D721Med (cell line): Measurements from ENCODE around the gene PDCD1.

Experiments
- DNase-seq: peaks from one replicate; pipeline ENCODE4 v3.0.0; 2011; ENCODE audit warnings: low spot score; ENCODE audit not compliant: insufficient read length
- FAIRE-seq: peaks from 2 replicates; lab custom pipeline; 2011; peaks lifted over from hg19 to GRCh38; lab: Jason Lieb, UNC
- TF ChIP-seq, protein P1 (sequence below): IDR thresholded peaks from 2 replicates; pipeline ENCODE4 v1.5.1; 2012; ENCODE audit warnings: mild to moderate bottlenecking, control low read depth; ENCODE audit not compliant: insufficient read depth; ENCODE audit errors: missing control alignments

PDCD1 gene

DNA sequence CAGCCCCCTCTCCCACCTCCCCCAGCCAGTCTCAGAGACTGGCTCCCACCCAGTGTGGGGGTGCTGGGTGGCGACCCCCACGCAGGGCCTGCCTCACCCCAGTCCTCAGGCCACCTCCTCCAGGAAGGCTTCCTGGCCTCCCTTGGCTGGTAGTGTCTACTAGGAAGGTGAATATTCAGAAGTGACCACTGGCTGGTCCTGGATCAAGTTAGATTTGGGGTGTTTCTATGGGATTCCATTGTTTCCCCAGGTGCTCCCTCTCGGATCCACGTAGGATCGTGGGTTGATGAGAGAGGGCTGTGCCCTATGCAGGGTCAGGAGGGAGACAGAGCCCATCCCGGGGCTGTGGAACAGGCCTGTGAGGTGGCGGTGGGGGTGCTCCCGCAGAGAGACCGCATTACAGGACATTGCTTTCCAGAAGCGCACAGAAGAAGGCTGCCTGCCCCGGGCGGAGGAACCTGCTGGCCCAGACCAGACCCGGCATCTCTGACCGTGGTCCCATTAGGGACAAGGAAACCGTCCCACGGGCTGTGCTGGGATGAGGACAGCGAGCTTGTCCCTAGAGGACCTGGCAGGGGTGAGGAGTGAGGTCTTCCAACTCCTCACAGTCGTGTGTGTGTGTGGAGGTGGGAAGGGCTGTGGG, 3.3 kb downstream of the PDCD1 start:
- DNase-seq, result no peak
- TF ChIP-seq, protein P1, sequence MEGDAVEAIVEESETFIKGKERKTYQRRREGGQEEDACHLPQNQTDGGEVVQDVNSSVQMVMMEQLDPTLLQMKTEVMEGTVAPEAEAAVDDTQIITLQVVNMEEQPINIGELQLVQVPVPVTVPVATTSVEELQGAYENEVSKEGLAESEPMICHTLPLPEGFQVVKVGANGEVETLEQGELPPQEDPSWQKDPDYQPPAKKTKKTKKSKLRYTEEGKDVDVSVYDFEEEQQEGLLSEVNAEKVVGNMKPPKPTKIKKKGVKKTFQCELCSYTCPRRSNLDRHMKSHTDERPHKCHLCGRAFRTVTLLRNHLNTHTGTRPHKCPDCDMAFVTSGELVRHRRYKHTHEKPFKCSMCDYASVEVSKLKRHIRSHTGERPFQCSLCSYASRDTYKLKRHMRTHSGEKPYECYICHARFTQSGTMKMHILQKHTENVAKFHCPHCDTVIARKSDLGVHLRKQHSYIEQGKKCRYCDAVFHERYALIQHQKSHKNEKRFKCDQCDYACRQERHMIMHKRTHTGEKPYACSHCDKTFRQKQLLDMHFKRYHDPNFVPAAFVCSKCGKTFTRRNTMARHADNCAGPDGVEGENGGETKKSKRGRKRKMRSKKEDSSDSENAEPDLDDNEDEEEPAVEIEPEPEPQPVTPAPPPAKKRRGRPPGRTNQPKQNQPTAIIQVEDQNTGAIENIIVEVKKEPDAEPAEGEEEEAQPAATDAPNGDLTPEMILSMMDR, result no peak
- FAIRE-seq, result no peak

DNA sequence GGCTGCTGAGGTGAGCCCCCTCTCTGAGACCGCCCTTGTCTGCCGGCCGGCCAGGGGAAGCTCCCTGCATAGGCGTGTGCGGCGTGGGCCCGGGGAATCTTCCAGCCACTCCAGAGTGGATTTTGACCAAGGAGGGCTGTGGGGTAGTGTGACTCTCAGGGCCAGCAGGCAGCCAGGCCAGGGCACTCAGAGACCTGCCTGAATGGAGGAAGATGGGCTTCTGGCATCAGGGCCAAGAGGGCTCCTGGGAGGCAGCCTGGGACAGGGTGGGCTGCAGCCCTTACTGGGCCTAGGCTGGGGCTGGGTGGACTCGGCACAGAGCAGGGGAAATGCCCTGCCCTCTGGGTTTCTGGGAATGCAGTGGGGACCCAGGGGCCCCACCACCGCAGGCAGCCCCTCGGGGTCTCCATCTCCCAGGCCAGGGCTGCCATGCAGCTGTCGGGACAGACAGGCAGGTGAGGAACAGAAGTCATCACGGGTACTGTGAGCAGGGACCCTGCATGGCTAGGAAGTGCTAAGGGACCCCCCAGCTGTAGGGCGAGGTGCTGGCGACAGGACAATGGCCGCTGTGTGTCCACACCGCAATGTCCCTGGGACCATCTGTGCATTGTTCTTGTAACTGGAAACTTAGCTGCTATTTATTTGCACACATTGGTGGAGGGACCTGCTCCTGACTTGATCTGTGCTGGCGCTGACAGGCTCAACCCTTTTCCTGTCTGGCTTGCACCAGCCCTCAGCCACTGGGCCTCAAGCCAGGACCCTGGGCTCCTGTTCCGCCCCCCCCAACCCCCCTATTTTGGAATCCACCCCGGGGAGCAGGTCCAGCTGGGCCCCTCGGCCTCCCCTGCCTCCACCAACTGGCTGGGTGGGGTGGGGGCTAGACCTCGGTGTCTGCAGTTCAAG, 4.1 kb downstream of the PDCD1 start:
- no peak for FAIRE-seq
- TF ChIP-seq, protein P1, result no peak
- DNase-seq, result no peak

DNA sequence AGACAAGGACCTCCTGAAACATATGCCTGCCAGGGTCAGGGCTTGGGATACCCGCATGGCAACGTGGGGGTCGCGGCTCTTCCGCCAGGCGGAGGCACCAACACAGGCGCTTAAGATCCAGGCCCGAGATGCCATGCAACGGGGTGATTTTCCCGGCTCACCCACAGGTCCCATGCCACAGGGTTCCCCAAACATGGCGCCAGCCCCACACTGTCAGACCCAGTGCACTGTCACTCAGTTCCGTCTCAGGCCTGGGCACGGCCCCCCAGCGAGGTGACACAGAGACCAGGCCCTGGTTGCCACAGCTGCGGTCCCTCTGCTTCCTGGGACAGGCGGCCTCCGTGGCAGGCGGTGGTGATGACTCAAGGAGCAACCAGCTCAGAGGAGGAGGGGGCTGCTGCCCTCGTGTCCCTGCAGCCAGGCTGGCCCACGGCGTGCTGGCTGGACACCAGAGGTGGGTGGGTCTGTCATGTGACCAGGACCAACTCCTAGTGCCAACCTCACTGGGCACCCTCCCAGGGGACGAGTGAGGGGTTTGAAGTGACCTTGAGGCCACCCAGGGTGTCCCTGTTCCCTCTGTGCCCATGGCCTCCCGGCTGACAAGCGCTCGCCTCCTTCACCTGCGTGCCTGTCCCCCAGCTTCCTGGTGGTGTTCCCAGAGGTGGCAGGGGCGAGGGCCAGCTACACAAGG, 4.9 kb downstream of the PDCD1 start:
- FAIRE-seq (no peak), DNase-seq (no peak)
- TF ChIP-seq, protein P1, result no peak

DNA sequence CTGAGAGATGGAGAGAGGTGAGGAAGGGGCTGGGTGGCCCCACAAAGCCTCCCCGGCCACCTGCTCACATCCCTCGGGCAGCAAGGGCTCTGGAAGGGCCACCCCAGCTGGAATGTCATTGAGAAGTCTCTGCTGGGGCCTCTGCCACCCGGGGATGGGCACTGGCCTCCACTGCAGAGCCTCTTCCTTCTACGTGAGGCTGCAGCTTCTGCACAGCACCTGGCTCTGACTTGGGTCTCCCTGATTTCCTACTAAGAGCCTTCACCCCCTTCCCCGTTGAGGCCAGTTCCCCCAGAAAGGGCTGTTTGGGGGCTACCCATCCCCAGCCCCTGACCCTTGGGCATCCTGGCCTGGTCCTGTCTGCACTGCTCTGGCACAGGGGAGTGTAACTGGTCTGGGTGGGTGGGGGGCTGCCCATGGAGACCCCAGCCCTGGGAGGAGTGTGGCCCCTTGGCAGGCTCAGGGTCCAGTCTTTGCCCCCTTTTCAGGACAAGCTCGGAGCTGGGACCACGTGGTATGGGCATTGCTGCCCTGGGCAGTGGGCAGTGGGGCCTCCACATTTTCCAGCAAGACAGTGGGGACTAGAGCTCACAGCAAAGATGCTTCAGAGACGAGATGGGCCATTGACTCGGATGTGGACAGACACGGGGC, 5.6 kb downstream of the PDCD1 start:
- FAIRE-seq, result no peak

DNA sequence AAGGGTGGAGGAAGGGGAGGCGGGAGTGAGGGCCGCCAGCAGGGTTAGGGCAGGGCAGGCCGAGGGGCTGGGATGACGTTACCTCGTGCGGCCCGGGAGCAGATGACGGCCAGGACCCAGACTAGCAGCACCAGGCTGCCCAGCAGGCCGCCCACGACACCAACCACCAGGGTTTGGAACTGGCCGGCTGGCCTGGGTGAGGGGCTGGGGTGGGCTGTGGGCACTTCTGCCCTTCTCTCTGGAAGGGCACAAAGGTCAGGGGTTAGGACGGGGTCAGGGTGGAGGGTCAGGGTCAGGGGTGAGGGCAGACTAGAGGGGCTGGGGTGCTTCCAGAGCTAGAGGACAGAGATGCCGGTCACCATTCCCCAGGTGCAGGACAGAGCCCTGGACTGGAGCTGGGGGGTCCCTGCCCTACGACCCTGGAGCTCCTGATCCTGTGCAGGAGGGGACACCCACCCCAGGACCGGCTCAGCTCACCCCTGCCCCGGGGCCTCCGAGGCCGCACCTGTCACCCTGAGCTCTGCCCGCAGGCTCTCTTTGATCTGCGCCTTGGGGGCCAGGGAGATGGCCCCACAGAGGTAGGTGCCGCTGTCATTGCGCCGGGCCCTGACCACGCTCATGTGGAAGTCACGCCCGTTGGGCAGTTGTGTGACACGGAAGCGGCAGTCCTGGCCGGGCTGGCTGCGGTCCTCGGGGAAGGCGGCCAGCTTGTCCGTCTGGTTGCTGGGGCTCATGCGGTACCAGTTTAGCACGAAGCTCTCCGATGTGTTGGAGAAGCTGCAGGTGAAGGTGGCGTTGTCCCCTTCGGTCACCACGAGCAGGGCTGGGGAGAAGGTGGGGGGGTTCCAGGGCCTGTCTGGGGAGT, 6.3 kb downstream of the PDCD1 start:
- no peak for FAIRE-seq

More for the DNA sequence above, 5.6 kb downstream of the PDCD1 start:
- TF ChIP-seq, protein P1, result no peak
- DNase-seq, result no peak

More for the DNA sequence above, 6.3 kb downstream of the PDCD1 start:
- DNase-seq, result no peak
- TF ChIP-seq, protein P1, result no peak
